ENCODE data around the gene SPG7. TPM values are rescaled to one million over a fixed set of nuclear protein-coding genes. Genes with fewer than 3 reads are reported as not detected.

Gene SPG7
- total RNA-seq, 4 donors from 2014 or later: 83.3 to 152 (median 105) TPM

- TF ChIP-seq, protein P1, sequence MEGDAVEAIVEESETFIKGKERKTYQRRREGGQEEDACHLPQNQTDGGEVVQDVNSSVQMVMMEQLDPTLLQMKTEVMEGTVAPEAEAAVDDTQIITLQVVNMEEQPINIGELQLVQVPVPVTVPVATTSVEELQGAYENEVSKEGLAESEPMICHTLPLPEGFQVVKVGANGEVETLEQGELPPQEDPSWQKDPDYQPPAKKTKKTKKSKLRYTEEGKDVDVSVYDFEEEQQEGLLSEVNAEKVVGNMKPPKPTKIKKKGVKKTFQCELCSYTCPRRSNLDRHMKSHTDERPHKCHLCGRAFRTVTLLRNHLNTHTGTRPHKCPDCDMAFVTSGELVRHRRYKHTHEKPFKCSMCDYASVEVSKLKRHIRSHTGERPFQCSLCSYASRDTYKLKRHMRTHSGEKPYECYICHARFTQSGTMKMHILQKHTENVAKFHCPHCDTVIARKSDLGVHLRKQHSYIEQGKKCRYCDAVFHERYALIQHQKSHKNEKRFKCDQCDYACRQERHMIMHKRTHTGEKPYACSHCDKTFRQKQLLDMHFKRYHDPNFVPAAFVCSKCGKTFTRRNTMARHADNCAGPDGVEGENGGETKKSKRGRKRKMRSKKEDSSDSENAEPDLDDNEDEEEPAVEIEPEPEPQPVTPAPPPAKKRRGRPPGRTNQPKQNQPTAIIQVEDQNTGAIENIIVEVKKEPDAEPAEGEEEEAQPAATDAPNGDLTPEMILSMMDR (IDR thresholded peaks at IDR 0.05; ENCODE audit: low read depth): no peak
Observed at GRCh38 chr16:89602273-89602951, 94.2 kb downstream of the SPG7 start.

DNA sequence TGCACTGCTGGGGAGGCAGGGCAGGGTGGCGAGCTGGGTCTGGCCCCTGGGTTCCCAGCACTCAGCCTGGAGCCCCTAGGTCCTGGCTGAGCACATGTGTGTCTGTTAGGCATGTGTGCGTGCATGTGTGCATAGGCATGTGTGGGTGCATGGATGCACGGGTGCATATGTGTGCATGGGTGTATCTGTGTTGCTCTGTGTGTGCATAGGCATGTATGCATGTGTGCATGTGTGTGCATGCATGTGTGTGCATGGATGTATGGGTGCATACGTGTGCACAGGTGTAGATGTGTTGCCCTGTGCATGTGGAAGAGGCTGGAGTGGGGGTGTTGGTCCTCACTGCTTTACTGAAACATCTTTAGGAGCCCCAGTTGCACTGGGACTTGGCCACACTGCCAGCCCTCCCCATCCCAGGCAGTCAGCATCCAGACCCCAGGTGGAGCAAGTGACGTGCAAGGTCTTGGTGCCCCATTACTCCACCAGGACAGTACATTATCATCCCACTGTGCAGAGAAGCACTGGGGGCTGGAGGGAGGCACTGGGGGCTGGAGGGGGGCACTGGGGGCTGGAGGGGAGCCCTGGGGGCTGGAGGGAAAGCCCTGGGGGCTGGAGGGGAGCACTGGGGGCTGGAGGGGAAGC, 94.9 kb downstream of the SPG7 start:
- TF ChIP-seq, protein P1 (IDR thresholded peaks at IDR 0.05; ENCODE audit: low read depth): no peak

DNA sequence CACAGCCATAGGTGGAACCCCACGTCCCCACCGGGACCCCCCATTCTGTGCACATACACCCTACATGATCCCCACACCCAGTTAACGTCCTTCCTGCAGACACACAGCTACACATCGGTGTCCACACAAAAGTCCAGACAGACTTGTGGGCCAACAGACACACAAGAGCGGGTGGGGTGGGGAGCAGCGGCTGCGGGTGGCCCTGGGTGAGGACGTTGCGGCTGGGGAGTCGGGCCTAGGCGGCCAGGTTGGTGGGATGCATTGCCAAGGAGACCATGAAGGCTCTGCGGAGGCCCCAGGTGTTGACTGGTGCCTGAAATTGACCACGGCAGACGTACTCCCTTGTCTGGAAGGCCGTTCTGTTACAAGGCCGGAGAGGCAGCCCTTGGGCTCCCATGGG, 96.6 kb downstream of the SPG7 start:
- TF ChIP-seq, protein P1 (IDR thresholded peaks at IDR 0.05; ENCODE audit: low read depth): no peak

GRCh38 chr16:89605186-89605970, 97.2 kb downstream of the SPG7 start:
- TF ChIP-seq, protein P1 (IDR thresholded peaks at IDR 0.05; ENCODE audit: low read depth): no peak

DNA sequence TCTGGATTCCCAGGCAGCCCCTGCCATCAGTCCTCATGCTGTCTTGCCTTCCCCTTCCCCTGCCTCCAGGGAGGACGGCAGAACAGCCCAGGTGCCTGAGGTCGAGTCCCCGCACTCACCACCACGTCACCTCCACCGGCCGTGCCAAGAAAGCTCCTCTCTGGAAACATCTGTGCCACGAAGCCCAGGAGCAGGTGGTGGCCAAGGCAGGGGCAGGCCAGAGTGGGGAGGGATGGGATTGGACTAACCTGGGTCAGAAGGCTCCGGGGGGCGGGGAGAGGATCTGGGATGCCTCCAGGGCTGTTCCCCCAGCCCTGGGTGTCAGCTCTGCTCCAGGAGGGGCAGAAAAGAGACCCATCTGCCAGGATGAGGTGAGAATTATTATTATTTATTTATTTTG, 97.8 kb downstream of the SPG7 start:
- TF ChIP-seq, protein P1 (IDR thresholded peaks at IDR 0.05; ENCODE audit: low read depth): no peak

Small RNA genes within 50 kb of the gene (small RNA-seq; reads per million reads assigned to genes)
- gene SNORD68: not detected

Other genes with a start within 250 kb of the SPG7 start
- 100 to 1,000 TPM in 1 of 4 donors, 10 to 100 TPM in 3; 56.1 to 190 (median 62.6) TPM for gene ANKRD11, start 17.8 kb upstream of the SPG7 start, total RNA-seq
- gene RPL13, start 52.3 kb downstream of the SPG7 start, total RNA-seq: 1,000 to 10,000 TPM; 2,408 to 5,801 (median 4,379) TPM
- not detected for gene CPNE7, start 67.4 kb downstream of the SPG7 start, total RNA-seq
- gene DPEP1, start 105.2 kb downstream of the SPG7 start, total RNA-seq: 1 to 10 TPM in 1 of 4 donors, not detected in 3; 2.3 TPM
- gene CHMP1A, start 149.3 kb downstream of the SPG7 start, total RNA-seq: 10 to 100 TPM; 40.4 to 64.3 (median 50.3) TPM
- 1 to 10 TPM; 2.5 to 7.0 (median 5.4) TPM for gene SPATA33, start 149.4 kb downstream of the SPG7 start, total RNA-seq
- 10 to 100 TPM; 15.0 to 38.4 (median 29.0) TPM for gene CDK10, start 178.3 kb downstream of the SPG7 start, total RNA-seq
- 10 to 100 TPM in 2 of 4 donors, 1 to 10 TPM in 2; 7.7 to 10.7 (median 9.4) TPM for gene SPATA2L, start 193.3 kb downstream of the SPG7 start, total RNA-seq
- 10 to 100 TPM in 1 of 4 donors, 1 to 10 TPM in 3; 1.5 to 10.5 (median 3.6) TPM for gene VPS9D1, start 212.5 kb downstream of the SPG7 start, total RNA-seq
- gene ZNF276, start 213.1 kb downstream of the SPG7 start, total RNA-seq: 10 to 100 TPM; 10.9 to 39.6 (median 22.2) TPM

All from subcutaneous adipose tissue (tissue), 4 donors.